Measurements from ENCODE around the gene NEMP1.
"Not testable (repeated sequence)": the region's sequence is repeated elsewhere in the genome, so short reads cannot be mapped to it uniquely, and the experiment has no call there.

The NEMP1 gene

DNA sequence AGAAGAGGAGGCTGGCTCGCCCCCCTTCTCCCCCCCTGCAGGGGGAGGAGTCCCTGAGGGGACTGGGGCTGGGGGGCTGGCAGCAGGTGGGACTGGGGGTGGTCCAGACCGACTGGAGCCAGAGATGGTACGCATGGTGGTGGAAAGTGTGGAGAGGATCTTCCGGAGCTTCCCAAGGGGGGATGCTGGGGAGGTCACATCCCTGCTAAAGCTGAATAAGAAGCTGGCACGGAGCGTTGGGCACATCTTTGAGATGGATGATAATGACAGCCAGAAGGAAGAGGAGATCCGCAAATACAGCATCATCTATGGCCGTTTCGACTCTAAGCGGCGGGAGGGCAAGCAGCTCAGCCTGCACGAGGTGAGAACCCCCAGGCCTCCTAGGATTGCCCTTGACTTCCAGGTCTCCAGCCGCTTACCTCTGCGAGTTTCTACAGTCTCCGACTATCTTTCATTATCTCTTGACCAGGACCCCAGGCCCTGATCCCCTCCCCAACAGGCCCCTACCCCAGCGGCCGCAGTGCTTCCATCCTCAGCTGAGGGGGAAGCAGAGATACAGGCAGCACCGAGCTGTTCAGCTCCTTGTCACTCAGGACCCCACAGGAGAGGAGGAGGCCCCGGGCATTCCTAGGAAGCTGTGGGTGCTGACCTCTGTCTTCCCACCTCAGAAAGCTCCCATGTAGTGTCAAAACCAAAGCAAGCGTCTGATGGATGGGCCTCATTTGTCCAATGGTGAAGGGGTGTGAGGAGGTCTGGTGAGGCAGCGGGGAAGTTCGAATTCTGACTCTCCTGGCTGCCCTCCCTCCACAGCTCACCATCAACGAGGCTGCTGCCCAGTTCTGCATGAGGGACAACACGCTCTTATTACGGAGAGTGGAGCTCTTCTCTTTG lies 13.3 kb upstream of the NEMP1 start:
- DNase-seq (ENCODE audit: low read depth): no peak

GRCh38 chr12:57090924-57091637 lies 12.5 kb upstream of the NEMP1 start:
- DNase-seq (ENCODE audit: low read depth): no peak

DNA sequence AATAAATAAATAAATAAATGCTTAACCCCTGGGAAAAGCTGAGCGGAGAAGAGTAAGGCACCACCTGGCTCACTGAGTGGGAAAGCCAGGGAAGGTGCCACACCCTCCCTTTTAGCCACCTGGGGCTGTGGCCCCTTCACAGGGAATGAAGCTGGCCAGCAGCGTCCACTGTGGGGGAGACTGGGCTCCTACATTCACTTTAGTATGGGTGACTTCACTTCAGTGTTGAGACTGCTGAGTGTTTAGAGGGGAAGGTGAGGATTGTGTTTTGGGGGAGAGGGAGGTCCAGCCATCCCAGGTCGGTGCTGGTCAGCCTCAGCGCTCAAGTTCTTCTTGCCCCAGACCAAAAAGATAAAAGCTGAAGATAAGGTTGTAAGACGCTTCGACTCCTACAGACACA lies 11.9 kb upstream of the NEMP1 start:
- DNase-seq (ENCODE audit: low read depth): no peak

DNA sequence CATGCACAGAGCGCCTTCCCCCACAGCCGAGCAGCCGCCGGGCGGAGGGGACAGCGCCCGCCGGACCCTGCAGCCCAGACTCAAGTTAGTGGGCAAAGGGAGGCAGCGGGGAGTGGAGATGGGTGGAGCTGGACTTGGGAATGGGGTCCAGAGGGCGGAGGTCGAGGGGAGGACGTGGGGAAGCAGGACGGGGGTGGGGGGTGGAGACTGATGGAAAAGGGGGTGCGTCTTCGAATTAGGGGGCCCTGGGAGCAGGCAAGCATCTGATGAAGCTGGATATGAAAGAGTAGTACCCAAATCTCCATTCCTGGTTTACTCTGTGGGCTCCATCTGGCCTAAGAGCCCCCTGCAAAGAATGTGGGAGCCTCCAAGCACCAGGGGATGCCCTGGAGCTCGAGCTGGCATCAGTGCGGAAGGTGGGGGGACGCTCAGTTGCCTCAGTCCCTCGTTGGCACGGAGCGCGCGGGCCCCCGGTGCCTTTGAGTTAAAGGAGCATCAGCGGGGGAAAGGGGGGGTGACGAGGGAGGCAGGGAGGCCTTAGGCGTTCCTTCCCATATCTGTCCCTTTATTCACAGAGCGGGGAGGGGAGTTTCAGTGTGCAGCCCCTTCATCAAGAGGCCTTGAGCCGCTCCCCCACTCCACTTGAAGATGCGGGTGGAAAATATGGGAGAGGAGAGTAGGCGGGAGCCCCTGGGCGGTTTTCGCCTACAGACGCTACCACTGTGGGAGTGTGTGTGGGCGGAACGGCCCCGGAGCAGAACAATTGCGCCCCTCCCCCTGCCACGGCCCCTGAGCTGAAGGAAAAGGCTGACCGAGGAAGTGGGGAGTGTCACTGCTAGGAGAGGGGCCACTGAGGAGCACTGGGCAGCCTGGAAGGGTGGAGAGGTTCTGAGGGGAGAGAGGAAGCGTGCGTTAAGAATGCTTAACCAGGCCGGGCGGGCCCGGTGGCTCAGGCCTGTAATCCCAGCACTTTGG lies 11.0 kb upstream of the NEMP1 start:
- DNase-seq (ENCODE audit: low read depth): peak; percentile 77

GRCh38 chr12:57088354-57089270 lies 10.0 kb upstream of the NEMP1 start, which contains the start of gene NAB2:
Gene NAB2, plus strand, starts transcription at chr12:57089114. Its CDS starts 158 bp downstream, at chr12:57089272.
- DNase-seq (ENCODE audit: low read depth): peak; percentile 79

DNA sequence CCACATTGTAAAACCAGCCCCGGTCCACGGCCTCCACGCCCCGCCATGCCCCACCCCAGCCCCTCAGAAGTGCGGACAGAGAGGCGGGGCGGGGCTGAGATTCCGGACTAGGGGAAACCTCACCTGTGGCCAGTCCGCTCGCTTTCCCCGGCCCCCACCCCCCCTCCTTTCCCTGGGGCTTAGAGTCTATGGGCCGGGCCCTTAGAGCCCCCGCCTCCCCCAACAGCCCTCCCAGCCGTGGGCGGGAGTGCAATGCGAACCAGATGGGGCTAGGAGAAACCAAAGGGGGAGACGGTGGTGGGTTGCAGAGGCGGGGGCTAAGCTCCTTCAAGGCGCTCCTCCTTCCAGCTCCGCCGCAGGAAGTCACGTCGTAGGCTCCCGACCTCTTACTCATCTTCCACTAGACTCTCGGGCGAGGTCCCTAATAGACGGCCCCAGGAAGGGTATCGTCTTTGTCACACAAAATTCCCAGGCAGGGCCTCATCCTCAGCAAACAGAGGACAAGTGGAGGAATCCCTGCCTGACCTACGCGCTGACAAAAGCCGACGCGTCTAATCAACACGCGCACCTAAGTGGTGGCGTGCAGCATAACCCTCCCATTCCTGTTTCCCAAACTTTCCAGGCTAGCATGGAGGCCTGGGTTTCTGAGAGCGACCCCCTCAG lies 9.2 kb upstream of the NEMP1 start:
- peak; percentile 83 for DNase-seq (ENCODE audit: low read depth)

- peak; percentile 80 for DNase-seq (ENCODE audit: low read depth)
Measured at GRCh38 chr12:57087010-57087690, 8.6 kb upstream of the NEMP1 start.

DNA sequence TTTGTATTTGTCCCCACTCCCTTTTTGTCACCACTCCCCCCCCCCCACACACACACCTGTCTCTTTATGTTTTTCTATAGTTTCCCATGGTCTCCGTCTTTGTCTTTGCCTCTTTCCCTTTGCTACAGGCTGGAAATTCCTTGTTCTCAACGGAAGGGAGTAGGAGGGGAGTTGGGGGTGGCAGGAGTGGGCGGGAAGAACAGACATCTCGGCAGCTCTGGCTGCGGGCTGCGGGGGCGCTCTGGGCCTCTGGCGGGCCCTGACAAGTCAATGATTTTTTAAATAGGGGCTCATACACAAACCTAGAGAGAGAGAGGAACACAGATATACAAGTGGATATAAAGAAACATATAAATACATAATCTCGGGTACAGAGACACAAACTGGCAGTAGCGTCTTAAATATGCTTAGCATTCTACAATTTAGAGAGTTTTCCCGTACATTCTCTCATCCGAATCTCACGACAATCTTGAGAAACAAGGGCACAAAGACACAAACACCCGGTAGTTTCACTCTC lies 8.0 kb upstream of the NEMP1 start:
- no peak for DNase-seq (ENCODE audit: low read depth)

GRCh38 chr12:57085999-57086492 lies 7.5 kb upstream of the NEMP1 start:
- DNase-seq (ENCODE audit: low read depth): no peak

- no peak for DNase-seq (ENCODE audit: low read depth)
Measured at GRCh38 chr12:57080855-57081254, 2.3 kb upstream of the NEMP1 start.

- no peak for DNase-seq (ENCODE audit: low read depth)
Measured at GRCh38 chr12:57079821-57080220, 1.2 kb upstream of the NEMP1 start.

DNA sequence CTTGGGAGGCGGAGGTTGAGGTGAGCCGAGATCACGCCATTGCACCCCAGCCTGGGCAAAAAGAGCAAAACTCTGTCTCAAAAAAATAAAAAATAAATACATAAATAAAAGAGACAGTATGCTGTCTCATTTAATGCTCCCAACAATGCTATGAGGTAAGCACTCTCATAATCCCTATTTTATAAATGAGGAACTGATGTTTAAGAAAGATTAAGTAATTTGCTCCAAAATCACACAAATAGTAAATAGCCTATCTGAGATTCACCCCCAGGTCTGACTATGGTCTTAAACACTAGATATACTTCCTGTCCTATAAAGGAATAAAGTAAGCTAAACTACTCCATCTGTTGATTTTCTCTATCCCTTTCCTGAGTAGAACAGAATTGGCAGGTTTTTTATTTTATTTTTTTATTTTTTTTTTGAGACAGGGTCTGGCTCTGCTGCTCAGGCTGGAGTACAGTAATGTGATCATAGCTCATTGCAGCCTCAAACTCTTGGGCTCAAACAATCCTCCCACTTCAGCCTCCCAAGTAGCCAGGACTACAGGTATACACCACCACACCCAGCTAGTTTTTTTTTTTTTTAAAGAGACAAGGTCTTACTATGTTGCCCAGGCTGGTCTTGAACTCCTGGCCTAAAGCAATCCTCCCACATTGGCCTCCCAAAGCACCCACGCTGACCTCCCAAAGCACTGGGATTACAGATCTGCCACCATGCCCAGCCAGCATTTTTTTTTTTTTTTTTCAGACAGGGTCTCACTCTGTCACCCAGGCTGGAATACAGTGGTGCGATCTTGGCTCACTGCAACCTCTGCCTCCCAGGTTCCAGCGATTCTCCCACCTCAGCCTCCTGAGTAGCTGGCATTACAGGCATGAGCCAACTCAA lies 4.8 kb downstream of the NEMP1 start:
- not testable (repeated sequence) for DNase-seq (ENCODE audit: low read depth)

DNA sequence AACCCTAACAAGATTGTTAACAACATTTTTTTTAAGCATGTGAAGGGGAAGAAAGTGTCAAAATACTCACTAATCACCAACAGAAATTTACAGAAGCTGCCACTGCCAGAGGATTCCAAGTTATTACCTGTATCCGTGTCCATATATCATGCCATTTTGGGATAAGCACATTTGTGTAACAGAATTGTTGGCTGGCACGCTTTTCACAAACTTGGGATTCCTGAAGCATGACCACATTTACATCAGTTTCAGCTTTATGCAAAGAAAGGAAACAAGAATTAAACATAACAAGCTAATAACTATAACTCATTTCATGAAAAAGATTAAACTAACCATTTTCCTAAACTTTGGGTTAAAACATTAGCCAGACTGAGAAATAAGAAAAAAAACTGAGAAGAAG lies 5.9 kb downstream of the NEMP1 start:
- DNase-seq (ENCODE audit: low read depth): no peak

DNA sequence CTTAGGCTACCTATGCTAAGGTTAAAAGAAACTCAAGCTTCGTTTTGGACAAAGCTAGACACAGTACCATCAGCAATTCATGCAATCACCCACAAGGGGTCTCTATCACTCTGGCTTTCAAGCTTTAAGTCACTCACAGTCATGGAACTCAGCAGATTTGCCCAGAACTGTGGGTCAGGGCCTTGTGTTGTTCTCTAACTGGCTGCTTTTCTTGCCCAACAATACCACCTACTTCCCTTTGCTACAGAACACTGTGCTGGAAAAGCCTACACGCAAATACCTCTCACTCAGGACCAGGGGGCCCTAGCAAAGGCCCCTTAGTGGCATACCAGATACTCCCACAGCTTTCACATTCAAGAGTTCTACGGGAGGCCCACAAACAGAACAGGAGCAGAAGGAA lies 9.1 kb downstream of the NEMP1 start:
- DNase-seq (ENCODE audit: low read depth): no peak

- no peak for DNase-seq (ENCODE audit: low read depth)
Measured at GRCh38 chr12:57066245-57066644, 12.3 kb downstream of the NEMP1 start.

- no peak for DNase-seq (ENCODE audit: low read depth)
Measured at GRCh38 chr12:57063991-57064685, 14.5 kb downstream of the NEMP1 start.

GRCh38 chr12:57058454-57058853 lies 20.1 kb downstream of the NEMP1 start:
- no peak for DNase-seq (ENCODE audit: low read depth)
